Activated CD8-positive, alpha-beta memory T cell treated with anti-CD3 and anti-CD28 coated beads, Interleukin-2, amount 10 ng/mL, durations not matched to agents 7 days and 5 days (primary cell): Measurements from ENCODE around the gene PRUNE2. TPM values are rescaled to one million over a fixed set of nuclear protein-coding genes. Genes with fewer than 3 reads are reported as not detected.

Experiments used
- ATAC-seq: fragments of 150-1000 bp; cut with Tn5 transposase; one replicate; pipeline ENCODE4 v1.10.0; 2021; ENCODE audit warnings: moderate library complexity
- CTCF ChIA-PET: fragments of 350-600 bp; sonication (Branson Sonifier 250); formaldehyde crosslinking; loops from one replicate; lab custom pipeline; 2021; ENCODE audit warnings: antibody characterized with exemption; lab: Charles Lee
- DNase-seq: peaks from one replicate; pipeline ENCODE4 v3.0.0-alpha.2; 2020
- H3K27ac Mint-ChIP-seq: one replicate; pipeline ENCODE4 v1.8.0; 2021; ENCODE audit warnings: mild to moderate bottlenecking, mixed read lengths
- H3K27me3 Mint-ChIP-seq: one replicate; pipeline ENCODE4 v1.8.0; 2021; ENCODE audit warnings: mixed read lengths
- H3K36me3 Mint-ChIP-seq: one replicate; pipeline ENCODE4 v1.8.0; 2021; ENCODE audit warnings: mild to moderate bottlenecking, mixed read lengths
- H3K4me1 Mint-ChIP-seq: one replicate; pipeline ENCODE4 v1.8.0; 2021; ENCODE audit warnings: mixed read lengths
- H3K4me3 Mint-ChIP-seq: one replicate; pipeline ENCODE4 v1.8.0; 2021; ENCODE audit warnings: mild to moderate bottlenecking, moderate library complexity, mixed read lengths
- H3K9me3 Mint-ChIP-seq: one replicate; pipeline ENCODE4 v1.8.0; 2022; ENCODE audit warnings: low read depth, mixed read lengths
- total RNA-seq, 2 experiments: library from RNA; stranded (reverse); gene quantifications; one replicate each; pipeline ENCODE4 v1.2.3, GENCODE V29; 2021

PRUNE2 gene
- total RNA-seq, 2 experiments from 2014 or later = 0.40 to 1.3 TPM

- H3K4me3 Mint-ChIP-seq = no peak overlapping the region
- peaks cover 12% of the 10 kb centered on the region for H3K27me3 Mint-ChIP-seq
- DNase-seq = no peak
- no peaks in the 10 kb centered on the region for H3K36me3 Mint-ChIP-seq
- no peaks in the 10 kb centered on the region for H3K4me1 Mint-ChIP-seq
- ATAC-seq = no peak
- no peaks in the 10 kb centered on the region for H3K9me3 Mint-ChIP-seq
- CTCF ChIA-PET = interaction anchor here (0.6 kb wide), 1 partner anchor 1553 kb away, joined by 5 read pairs; no protein-coding TSS in a partner anchor
- H3K27ac Mint-ChIP-seq = no peak overlapping the region
These were observed 85.5 kb downstream of the PRUNE2 start for GRCh38 chr9:76820431-76820830.

DNA sequence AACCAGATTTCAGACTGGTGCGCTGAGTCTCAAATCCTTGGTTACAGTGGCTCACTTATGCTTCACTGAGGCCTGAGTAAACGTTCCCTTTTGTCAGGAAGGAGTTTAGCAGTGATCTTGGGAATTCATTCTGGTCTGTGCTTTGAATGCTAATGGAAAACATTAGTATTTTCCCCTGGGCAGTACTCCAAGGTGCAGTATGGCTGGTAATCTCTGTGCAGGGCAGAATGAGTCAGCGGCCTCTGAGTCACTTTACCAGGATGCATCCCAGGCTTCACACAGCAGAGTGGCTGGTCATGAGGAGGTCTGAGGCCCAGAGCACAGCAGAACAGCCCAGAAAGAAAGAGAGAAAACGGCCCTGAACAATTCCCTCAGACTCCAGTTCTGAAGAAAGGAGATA lies 87.6 kb downstream of the PRUNE2 start:
- ATAC-seq = no peak
- Mint-ChIP-seq H3K36me3 (no peaks in the 10 kb centered on the region), H3K27ac (no peak overlapping the region), H3K4me3 (no peak overlapping the region), H3K9me3 (no peaks in the 10 kb centered on the region), H3K27me3 (peaks cover 21% of the 10 kb centered on the region), H3K4me1 (no peaks in the 10 kb centered on the region)
- CTCF ChIA-PET = no interaction called here
- no peak for DNase-seq

DNA sequence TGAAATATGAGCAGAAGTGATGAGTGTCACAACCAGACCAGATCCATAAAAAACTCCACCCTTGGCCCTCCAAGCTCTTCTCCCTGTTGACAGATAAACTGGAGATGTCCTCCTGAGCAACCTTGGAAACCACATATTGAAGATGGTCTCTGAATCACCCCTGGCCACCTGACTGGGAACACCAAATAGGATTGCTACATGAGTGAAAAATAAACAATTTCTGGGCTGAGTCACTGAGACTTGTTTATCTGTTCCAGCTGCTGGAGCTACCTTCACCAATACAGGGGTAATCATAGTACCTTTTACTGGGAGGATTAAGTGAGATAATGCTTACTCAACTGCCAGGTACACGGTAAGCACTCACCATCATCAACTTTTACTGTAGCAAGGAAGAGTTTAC lies 88.4 kb downstream of the PRUNE2 start:
- CTCF ChIA-PET = no interaction called here
- Mint-ChIP-seq H3K27me3 (peaks cover 25% of the 10 kb centered on the region), H3K4me1 (no peaks in the 10 kb centered on the region), H3K27ac (no peak overlapping the region), H3K4me3 (no peak overlapping the region), H3K36me3 (no peaks in the 10 kb centered on the region), H3K9me3 (no peaks in the 10 kb centered on the region)
- ATAC-seq (no peak), DNase-seq (no peak)

DNA sequence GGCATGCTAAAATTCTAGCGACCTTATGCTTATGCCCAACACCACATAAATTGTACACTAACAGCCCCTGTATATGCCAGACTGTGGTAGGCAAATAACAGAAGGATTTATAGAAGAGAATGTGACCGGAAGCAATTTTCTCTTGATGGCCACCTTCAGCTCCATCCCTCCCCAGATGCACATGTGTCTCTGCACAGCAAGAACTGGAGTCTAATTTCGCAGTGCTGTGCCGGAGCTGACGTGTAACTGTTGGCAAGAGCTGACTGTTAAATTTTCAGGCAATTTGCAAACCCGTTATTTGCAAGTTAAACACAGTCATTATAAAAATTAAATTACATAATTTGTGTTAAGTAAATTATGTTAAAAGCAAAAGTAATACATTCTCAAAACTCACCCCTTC lies 93.3 kb downstream of the PRUNE2 start:
- DNase-seq = no peak
- H3K9me3 Mint-ChIP-seq = no peaks in the 10 kb centered on the region
- H3K27ac Mint-ChIP-seq = no peak overlapping the region
- CTCF ChIA-PET = no interaction called here
- no peak overlapping the region for H3K4me3 Mint-ChIP-seq
- no peak for ATAC-seq
- peaks cover 41% of the 10 kb centered on the region for H3K27me3 Mint-ChIP-seq
- no peaks in the 10 kb centered on the region for H3K36me3 Mint-ChIP-seq
- no peaks in the 10 kb centered on the region for H3K4me1 Mint-ChIP-seq

DNA sequence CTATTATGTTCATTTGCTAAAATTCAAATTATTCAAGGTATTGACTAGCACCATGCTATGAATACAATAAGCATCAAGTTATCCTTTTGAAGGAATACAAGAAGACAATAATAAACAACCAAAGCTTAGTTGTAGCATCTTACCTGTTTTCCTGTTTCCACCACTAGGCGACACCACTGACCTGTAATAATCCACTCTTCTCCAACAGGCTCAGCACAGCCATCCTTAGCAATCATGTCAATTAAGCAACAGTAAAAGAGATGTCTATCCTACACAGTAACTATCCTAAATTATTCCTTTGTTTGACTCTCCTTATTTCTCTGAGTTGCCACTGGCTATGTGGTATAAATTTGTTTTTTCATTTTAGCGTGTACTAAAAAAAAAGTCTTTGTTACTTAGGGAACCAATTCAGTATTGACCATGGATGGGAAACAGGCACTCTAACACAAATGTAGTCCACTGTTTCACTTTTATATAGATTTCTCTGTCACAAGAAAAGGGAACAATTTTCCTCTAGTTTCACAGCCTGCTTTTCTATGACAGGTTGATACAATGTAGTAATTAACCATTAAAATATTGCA lies 95.4 kb downstream of the PRUNE2 start:
- ATAC-seq (no peak), DNase-seq (no peak)
- no peak overlapping the region for H3K27ac Mint-ChIP-seq
- H3K27me3 Mint-ChIP-seq = peaks cover 37% of the 10 kb centered on the region
- no peak overlapping the region for H3K4me3 Mint-ChIP-seq
- H3K9me3 Mint-ChIP-seq = no peaks in the 10 kb centered on the region
- H3K36me3 Mint-ChIP-seq = no peaks in the 10 kb centered on the region
- CTCF ChIA-PET = interaction anchor here (1.0 to 1.5 kb wide), 4 partner anchors 36 to 340 kb away, joined by 3 to 6 read pairs (median 4); no protein-coding TSS in a partner anchor
- H3K4me1 Mint-ChIP-seq = no peaks in the 10 kb centered on the region

- Mint-ChIP-seq H3K27me3 (peaks cover 32% of the 10 kb centered on the region), H3K4me3 (no peak overlapping the region), H3K4me1 (no peaks in the 10 kb centered on the region), H3K27ac (no peak overlapping the region), H3K36me3 (no peaks in the 10 kb centered on the region), H3K9me3 (no peaks in the 10 kb centered on the region)
- no peak for DNase-seq
- CTCF ChIA-PET = no interaction called here
- no peak for ATAC-seq
These were observed 97.3 kb downstream of the PRUNE2 start for GRCh38 chr9:76808636-76809035.

DNA sequence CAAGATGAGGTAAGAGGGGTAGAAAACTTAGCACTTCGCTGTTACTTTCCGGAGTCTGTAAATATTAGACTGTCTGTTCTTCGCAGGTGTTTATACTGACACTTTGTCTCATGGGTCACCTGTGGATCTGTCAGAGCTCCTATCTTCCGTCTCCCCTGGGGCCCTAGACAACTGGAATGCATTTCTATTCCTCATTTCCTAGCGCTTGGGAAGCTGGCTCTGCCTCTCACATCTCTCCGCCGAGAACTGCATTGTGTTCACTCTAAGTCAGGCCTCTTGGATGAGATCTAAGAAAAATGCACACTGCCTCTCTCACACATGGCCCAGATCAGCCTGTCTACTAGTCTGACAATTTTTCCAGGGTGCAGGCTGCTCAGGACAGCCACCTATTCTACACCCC lies 102.2 kb downstream of the PRUNE2 start:
- H3K27me3 Mint-ChIP-seq = peaks cover 25% of the 10 kb centered on the region
- no peak overlapping the region for H3K27ac Mint-ChIP-seq
- H3K4me3 Mint-ChIP-seq = no peak overlapping the region
- H3K9me3 Mint-ChIP-seq = no peaks in the 10 kb centered on the region
- DNase-seq (no peak), ATAC-seq (no peak)
- no peaks in the 10 kb centered on the region for H3K4me1 Mint-ChIP-seq
- CTCF ChIA-PET = no interaction called here
- no peaks in the 10 kb centered on the region for H3K36me3 Mint-ChIP-seq

- DNase-seq = no peak
- Mint-ChIP-seq H3K27me3 (peaks cover 19% of the 10 kb centered on the region), H3K4me1 (no peaks in the 10 kb centered on the region), H3K9me3 (no peaks in the 10 kb centered on the region), H3K36me3 (no peaks in the 10 kb centered on the region), H3K27ac (no peak overlapping the region), H3K4me3 (no peak overlapping the region)
- no peak for ATAC-seq
- CTCF ChIA-PET = no interaction called here
These were observed 102.8 kb downstream of the PRUNE2 start for GRCh38 chr9:76803083-76803482.

GRCh38 chr9:76800901-76801300 lies 105.0 kb downstream of the PRUNE2 start:
- CTCF ChIA-PET = no interaction called here
- ATAC-seq (no peak), DNase-seq (no peak)
- Mint-ChIP-seq H3K9me3 (no peaks in the 10 kb centered on the region), H3K4me3 (no peak overlapping the region), H3K36me3 (no peaks in the 10 kb centered on the region), H3K27me3 (peaks cover 22% of the 10 kb centered on the region), H3K27ac (no peak overlapping the region), H3K4me1 (no peaks in the 10 kb centered on the region)

GRCh38 chr9:76799473-76799872 lies 106.4 kb downstream of the PRUNE2 start:
- no peaks in the 10 kb centered on the region for H3K9me3 Mint-ChIP-seq
- H3K27ac Mint-ChIP-seq = no peak overlapping the region
- DNase-seq (no peak), ATAC-seq (no peak)
- CTCF ChIA-PET = no interaction called here
- H3K4me3 Mint-ChIP-seq = no peak overlapping the region
- H3K4me1 Mint-ChIP-seq = no peaks in the 10 kb centered on the region
- peaks cover 22% of the 10 kb centered on the region for H3K27me3 Mint-ChIP-seq
- H3K36me3 Mint-ChIP-seq = no peaks in the 10 kb centered on the region

GRCh38 chr9:76798527-76798926 lies 107.4 kb downstream of the PRUNE2 start:
- CTCF ChIA-PET = no interaction called here
- DNase-seq (no peak), ATAC-seq (no peak)
- Mint-ChIP-seq H3K27ac (no peak overlapping the region), H3K27me3 (peaks cover 19% of the 10 kb centered on the region), H3K4me1 (no peaks in the 10 kb centered on the region), H3K4me3 (no peak overlapping the region), H3K36me3 (no peaks in the 10 kb centered on the region), H3K9me3 (no peaks in the 10 kb centered on the region)

GRCh38 chr9:76796296-76796695 lies 109.6 kb downstream of the PRUNE2 start:
- no peak for DNase-seq
- no peaks in the 10 kb centered on the region for H3K4me1 Mint-ChIP-seq
- CTCF ChIA-PET = no interaction called here
- H3K4me3 Mint-ChIP-seq = no peak overlapping the region
- peaks cover 8% of the 10 kb centered on the region for H3K27me3 Mint-ChIP-seq
- no peaks in the 10 kb centered on the region for H3K36me3 Mint-ChIP-seq
- H3K27ac Mint-ChIP-seq = no peak overlapping the region
- no peak for ATAC-seq
- no peaks in the 10 kb centered on the region for H3K9me3 Mint-ChIP-seq

- Mint-ChIP-seq H3K27me3 (peaks cover 3% of the 10 kb centered on the region), H3K9me3 (no peaks in the 10 kb centered on the region), H3K4me1 (no peaks in the 10 kb centered on the region), H3K27ac (no peak overlapping the region), H3K4me3 (no peak overlapping the region), H3K36me3 (no peaks in the 10 kb centered on the region)
- no peak for ATAC-seq
- DNase-seq = no peak
- CTCF ChIA-PET = no interaction called here
These were observed 112.0 kb downstream of the PRUNE2 start for GRCh38 chr9:76793784-76794431.

DNA sequence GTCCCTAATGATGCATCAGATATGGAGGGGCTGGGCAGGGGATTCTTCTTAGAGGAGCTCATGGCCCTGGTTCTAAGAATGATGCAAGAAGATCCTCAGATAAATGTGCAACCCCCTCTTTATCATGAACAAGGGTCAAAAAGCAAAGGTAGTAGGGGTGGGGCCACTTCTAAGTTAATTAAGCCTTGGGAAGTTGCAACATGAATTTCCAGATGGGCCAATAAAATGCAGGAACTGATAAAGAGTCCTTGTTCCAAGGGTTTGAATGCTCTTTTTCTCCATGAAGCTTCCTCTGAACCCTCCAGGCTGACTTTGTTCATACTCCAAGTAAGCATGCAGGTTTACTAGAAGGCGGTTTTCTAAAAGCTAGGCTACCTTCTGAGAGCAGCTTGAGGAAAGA lies 116.1 kb downstream of the PRUNE2 start:
- CTCF ChIA-PET = no interaction called here
- Mint-ChIP-seq H3K4me3 (no peak overlapping the region), H3K27me3 (peaks cover 7% of the 10 kb centered on the region), H3K27ac (no peak overlapping the region), H3K36me3 (no peaks in the 10 kb centered on the region), H3K9me3 (no peaks in the 10 kb centered on the region), H3K4me1 (no peaks in the 10 kb centered on the region)
- ATAC-seq (no peak), DNase-seq (no peak)
